HFFc6 (cell line): Measurements from ENCODE around the gene AGPAT3. TPM values are rescaled to one million over a fixed set of nuclear protein-coding genes. Genes with fewer than 3 reads are reported as not detected.

Experiments
- DNase-seq: peaks from one replicate; pipeline ENCODE4 v3.0.0-alpha.2; 2018
- H3K27ac Mint-ChIP-seq: 2 replicates; pipeline ENCODE4 v1.8.0; 2020; ENCODE audit warnings: mild to moderate bottlenecking, mixed read lengths
- H3K27me3 Mint-ChIP-seq: 2 replicates; pipeline ENCODE4 v1.8.0; 2021; ENCODE audit warnings: mild to moderate bottlenecking, moderate library complexity, mixed read lengths; ENCODE audit not compliant: insufficient read depth
- H3K36me3 Mint-ChIP-seq: 2 replicates; pipeline ENCODE4 v1.8.0; 2021; ENCODE audit warnings: low read depth, mixed read lengths
- H3K4me1 Mint-ChIP-seq: 2 replicates; pipeline ENCODE4 v1.8.0; 2020; ENCODE audit warnings: low read depth, mixed read lengths
- H3K4me3 Mint-ChIP-seq: 2 replicates; pipeline ENCODE4 v1.8.0; 2020; ENCODE audit warnings: mild to moderate bottlenecking, moderate library complexity, mixed read lengths
- H3K9me3 Mint-ChIP-seq: 2 replicates; pipeline ENCODE4 v1.8.0; 2020; ENCODE audit warnings: mild to moderate bottlenecking, mixed read lengths
- total RNA-seq, 6 experiments: library from RNA; stranded (reverse); fragmentation: NEBNext Ultra II Directional; extraction: Animal tissue kit (Norgen Biotek cat#: 25700); gene quantifications; 2 replicates in 1 of 6; 3 replicates in 5 of 6; pipeline ENCODE4 v1.2.3, GENCODE V29; 2021
- TF ChIP-seq, protein P1 (sequence below): fragments of 200-600 bp; sonication (generic); IDR thresholded peaks from 2 replicates; pipeline ENCODE4 v1.5.0; 2021; ENCODE audit warnings: antibody characterized with exemption, mild to moderate bottlenecking

The AGPAT3 gene
- total RNA-seq, 6 experiments from 2014 or later = 94.6 to 114 (median 97.8) TPM

DNA sequence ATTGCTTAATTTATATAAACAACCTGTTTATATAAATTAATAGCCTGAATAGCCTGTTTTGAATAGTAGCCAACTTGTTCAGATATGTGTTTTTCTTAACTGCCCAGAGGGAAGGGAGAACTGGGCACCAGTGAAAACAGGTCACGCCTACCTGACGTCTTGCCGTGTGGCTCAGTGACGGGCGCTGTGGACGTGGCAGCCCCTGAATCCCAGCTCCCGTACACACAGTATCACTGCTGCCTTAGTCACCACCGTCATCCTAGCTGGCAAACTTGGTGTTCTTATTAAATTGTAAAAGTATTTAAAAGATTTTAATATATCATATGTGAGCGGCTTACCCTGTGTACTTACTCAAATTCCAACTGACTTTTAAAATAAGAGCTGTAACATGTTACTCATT lies 111.6 kb downstream of the AGPAT3 start:
- TF ChIP-seq, protein P1, sequence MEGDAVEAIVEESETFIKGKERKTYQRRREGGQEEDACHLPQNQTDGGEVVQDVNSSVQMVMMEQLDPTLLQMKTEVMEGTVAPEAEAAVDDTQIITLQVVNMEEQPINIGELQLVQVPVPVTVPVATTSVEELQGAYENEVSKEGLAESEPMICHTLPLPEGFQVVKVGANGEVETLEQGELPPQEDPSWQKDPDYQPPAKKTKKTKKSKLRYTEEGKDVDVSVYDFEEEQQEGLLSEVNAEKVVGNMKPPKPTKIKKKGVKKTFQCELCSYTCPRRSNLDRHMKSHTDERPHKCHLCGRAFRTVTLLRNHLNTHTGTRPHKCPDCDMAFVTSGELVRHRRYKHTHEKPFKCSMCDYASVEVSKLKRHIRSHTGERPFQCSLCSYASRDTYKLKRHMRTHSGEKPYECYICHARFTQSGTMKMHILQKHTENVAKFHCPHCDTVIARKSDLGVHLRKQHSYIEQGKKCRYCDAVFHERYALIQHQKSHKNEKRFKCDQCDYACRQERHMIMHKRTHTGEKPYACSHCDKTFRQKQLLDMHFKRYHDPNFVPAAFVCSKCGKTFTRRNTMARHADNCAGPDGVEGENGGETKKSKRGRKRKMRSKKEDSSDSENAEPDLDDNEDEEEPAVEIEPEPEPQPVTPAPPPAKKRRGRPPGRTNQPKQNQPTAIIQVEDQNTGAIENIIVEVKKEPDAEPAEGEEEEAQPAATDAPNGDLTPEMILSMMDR = no peak
- H3K27me3 Mint-ChIP-seq = peaks cover 1% of the 10 kb centered on the region; the same call in 1 of the 2 replicates
- no peak for DNase-seq

DNA sequence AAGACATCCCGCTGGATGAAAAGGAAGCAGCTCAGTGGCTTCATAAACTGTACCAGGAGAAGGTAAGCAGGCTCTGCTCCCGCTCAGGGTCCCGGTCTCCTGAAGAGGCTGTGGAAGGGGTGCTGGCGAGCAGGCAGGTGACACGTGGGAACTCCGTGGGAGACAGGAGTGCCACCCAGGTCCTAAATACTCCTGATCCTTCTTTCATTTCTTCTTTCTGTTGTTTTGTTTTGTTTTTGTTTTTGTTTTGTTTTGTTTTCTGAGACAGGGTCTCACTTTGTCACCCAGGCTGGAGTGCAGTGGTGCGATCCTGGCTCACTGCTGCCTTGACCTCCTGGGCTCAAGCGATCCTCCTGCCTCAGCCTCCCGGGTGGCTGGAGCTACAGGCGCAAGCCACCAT lies 113.0 kb downstream of the AGPAT3 start:
- H3K4me1 Mint-ChIP-seq = peaks cover 7% of the 10 kb centered on the region
- H3K27ac Mint-ChIP-seq = no peak overlapping the region
- TF ChIP-seq, protein P1 = no peak
- peaks cover 10% of the 10 kb centered on the region; the same call in 1 of the 2 replicates for H3K36me3 Mint-ChIP-seq
- H3K4me3 Mint-ChIP-seq = no peak overlapping the region
- no peaks in the 10 kb centered on the region for H3K9me3 Mint-ChIP-seq
- no peak for DNase-seq
- H3K27me3 Mint-ChIP-seq = peaks cover 1% of the 10 kb centered on the region; the same call in 1 of the 2 replicates

More for the DNA sequence above, 111.6 kb downstream of the AGPAT3 start:
- Mint-ChIP-seq H3K9me3 (no peaks in the 10 kb centered on the region), H3K36me3 (peaks cover 5% of the 10 kb centered on the region; the same call in 1 of the 2 replicates), H3K4me3 (no peak overlapping the region), H3K27ac (no peak overlapping the region), H3K4me1 (peaks cover 7% of the 10 kb centered on the region)

DNA sequence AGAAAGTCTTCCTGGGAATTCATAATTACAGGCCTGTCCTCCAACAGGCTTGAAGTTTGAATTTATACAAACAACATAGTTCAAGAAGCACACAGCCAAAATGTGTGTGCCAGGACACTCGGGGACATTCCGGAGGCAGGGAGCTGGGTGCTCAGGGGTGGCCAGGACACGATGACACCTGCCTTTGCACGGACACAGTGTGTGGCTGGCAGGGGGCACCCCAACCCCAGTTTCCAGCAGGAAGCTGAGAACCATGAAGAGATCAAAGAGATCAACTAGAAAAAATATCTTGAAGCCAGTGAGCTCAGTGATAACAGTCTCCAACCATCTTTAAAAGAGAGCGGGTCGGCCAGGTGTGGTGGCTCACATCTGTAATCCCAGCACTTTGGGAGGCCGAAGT lies 114.6 kb downstream of the AGPAT3 start:
- no peak overlapping the region for H3K4me3 Mint-ChIP-seq
- H3K9me3 Mint-ChIP-seq = no peaks in the 10 kb centered on the region
- H3K36me3 Mint-ChIP-seq = peaks cover 14% of the 10 kb centered on the region; the same call in 1 of the 2 replicates
- H3K4me1 Mint-ChIP-seq = peaks cover 7% of the 10 kb centered on the region
- DNase-seq = no peak
- TF ChIP-seq, protein P1 = 0 out of 2 replicates have a peak, but pooled peaks have one; percentile 10
- H3K27ac Mint-ChIP-seq = no peak overlapping the region
- peaks cover 2% of the 10 kb centered on the region; the same call in 1 of the 2 replicates for H3K27me3 Mint-ChIP-seq

- H3K27me3 Mint-ChIP-seq = peaks cover 5% of the 10 kb centered on the region; the same call in 1 of the 2 replicates
- no peak overlapping the region for H3K4me3 Mint-ChIP-seq
- H3K9me3 Mint-ChIP-seq = no peaks in the 10 kb centered on the region
- H3K36me3 Mint-ChIP-seq = peaks cover 14% of the 10 kb centered on the region
- no peaks in the 10 kb centered on the region; the same call in 1 of the 2 replicates for H3K4me1 Mint-ChIP-seq
- TF ChIP-seq, protein P1 = no peak
- no peak overlapping the region for H3K27ac Mint-ChIP-seq
- DNase-seq = no peak
These were observed 116.3 kb downstream of the AGPAT3 start for GRCh38 chr21:43981151-43981870.

GRCh38 chr21:43981871-43982210 lies 116.8 kb downstream of the AGPAT3 start:
- no peaks in the 10 kb centered on the region for H3K9me3 Mint-ChIP-seq
- H3K27ac Mint-ChIP-seq = no peak overlapping the region
- TF ChIP-seq, protein P1 = no peak
- H3K27me3 Mint-ChIP-seq = peaks cover 5% of the 10 kb centered on the region; the same call in 1 of the 2 replicates
- H3K4me3 Mint-ChIP-seq = no peak overlapping the region
- DNase-seq = no peak
- H3K36me3 Mint-ChIP-seq = peaks cover 14% of the 10 kb centered on the region
- H3K4me1 Mint-ChIP-seq = no peaks in the 10 kb centered on the region; the same call in 1 of the 2 replicates
